AG09319 (cell line): ENCODE measurements around the gene PYGO1.

Source experiments
- DNase-seq: peaks from one replicate; pipeline ENCODE4 v3.0.0-alpha.2; 2010; ENCODE audit warnings: low read depth; ENCODE audit errors: extremely low read depth
- TF ChIP-seq, protein P1 (sequence below): IDR thresholded peaks from 2 replicates; pipeline ENCODE4 v1.5.1; 2011; ENCODE audit warnings: low read depth, mild to moderate bottlenecking, inconsistent platforms, low read length, moderate library complexity

PYGO1 gene

DNA sequence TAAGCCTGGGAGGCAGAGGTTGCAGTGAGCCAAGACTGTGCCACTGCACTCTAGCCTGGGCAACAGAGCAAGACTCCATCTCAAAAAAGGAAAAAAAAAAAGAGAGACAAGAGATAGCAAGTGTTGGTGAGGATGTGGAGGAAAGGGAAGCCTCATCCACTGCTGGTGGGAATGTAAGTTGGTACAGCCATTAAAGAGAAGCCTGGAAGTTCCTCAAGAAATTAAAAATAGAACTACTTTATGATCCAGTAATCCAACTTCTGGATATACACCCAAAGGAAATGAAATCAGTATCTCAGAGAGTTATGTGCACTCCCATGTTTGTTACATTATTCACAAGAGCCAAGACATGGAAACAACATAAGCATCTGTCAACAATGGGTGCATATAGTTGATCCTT lies 14.9 kb downstream of the PYGO1 start:
- no peak for DNase-seq
- TF ChIP-seq, protein P1, sequence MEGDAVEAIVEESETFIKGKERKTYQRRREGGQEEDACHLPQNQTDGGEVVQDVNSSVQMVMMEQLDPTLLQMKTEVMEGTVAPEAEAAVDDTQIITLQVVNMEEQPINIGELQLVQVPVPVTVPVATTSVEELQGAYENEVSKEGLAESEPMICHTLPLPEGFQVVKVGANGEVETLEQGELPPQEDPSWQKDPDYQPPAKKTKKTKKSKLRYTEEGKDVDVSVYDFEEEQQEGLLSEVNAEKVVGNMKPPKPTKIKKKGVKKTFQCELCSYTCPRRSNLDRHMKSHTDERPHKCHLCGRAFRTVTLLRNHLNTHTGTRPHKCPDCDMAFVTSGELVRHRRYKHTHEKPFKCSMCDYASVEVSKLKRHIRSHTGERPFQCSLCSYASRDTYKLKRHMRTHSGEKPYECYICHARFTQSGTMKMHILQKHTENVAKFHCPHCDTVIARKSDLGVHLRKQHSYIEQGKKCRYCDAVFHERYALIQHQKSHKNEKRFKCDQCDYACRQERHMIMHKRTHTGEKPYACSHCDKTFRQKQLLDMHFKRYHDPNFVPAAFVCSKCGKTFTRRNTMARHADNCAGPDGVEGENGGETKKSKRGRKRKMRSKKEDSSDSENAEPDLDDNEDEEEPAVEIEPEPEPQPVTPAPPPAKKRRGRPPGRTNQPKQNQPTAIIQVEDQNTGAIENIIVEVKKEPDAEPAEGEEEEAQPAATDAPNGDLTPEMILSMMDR: no peak

DNA sequence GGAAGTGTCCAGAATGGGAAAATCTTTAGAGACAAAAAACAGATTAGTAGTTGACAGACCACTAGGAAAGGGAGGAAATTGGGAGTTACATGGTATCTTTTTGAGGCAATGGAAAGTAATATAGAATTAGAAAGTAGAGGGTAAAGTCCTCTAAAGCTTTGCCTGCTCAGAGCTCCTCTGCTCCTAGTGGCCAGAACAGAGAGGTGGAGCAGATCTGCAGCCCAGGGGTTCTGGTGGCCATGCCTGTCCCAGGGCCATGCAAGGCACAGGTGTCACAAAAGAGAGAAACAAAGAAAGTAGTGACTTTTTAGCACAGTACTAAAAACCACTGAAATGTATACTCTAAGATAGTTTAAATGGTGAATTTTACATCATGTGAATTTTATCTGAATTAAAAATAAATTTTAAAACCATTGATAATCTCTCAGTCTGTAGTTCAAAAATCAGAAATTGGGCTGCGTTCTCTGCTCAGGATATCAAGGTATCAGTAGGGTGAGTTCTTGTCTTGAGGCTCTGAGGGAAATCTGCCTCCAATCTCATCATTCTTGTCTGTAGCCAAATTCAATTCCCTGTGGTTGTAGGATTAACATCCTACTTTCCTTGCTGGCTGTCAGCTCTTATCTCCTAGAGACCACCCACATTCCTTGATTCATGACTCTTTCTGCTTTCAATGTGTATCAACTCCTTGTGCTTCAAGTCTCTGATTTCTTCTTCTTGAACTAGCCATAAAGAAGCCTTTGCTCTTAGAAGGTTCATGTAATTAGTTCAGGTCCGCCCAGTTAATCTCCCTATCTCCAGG lies 23.6 kb downstream of the PYGO1 start:
- no peak for DNase-seq
- TF ChIP-seq, protein P1: no peak

DNA sequence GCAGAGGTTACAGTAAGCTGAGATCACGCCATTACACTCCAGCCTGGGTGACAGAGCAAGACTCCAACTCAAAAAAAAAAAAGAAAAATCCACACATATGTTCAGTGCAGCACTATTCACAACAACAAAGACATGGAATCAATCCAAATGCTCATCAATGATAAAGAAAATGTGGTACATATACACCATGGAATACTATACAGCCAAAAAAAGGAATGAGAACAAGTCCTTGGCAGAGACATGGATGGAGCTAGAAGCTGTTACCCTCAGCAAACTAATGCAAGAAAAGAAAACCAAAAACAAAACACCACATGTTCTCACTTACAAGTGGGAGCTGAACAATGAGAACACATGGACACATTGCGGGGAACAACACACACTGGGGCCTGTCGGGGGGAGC lies 25.5 kb downstream of the PYGO1 start:
- no peak for DNase-seq
- TF ChIP-seq, protein P1: no peak

DNA sequence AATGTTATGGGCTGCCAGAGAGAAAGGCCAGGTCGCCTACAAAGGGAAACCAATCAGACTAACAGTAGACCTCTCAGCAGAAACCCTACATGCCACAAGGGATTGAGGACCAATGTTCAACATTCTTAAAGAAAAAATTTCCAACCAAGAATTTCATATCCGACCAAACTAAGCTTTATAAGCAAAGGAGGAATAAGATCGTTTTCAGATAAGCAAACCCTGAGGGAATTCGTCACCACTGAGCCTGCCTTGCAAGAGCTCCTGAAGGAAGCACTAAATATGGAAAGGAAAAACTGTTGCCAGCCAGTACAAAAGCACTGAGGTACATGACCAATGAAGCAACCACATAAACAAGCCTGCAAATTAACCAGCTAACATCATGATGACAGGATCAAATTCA lies 33.1 kb downstream of the PYGO1 start:
- TF ChIP-seq, protein P1: no peak
- no peak for DNase-seq

DNA sequence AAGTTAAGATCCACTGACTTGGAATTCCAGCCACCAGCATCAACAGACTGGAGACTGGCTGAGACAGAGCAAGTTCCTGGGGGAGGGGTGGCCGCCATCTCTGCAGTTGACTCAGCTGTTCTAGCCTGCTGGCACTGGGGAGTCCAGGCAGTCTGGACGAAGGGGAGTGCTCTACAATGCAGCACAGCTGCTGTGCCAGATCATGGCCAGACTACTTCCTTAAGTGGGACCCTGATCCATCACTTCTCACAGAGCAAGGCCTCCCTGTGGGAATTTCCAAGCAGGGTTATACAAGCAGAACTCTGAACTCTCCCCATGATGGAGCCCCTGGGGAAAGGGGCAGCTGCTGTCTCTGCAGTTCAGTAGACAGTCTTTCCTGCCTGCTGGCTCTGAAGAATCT lies 35.2 kb downstream of the PYGO1 start:
- no peak for DNase-seq
- TF ChIP-seq, protein P1: no peak

DNA sequence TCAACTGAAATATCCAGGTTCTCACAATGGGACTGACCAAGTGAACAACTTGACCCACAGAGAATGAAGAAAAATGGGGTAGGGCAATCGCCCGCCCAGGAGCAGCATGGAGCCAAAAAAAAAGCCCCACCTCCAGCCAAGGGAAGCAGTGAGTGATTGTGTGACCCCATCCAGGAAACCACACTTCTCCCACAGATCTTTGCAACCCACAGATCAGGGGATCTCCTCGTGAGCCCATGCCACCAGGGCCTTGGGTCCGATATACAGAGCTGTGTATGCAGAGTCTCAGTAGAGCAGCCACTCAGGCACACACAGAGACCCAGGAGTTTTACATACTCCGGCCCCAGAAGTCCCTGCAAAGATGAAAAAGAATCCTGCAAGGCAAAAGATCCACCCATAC lies 35.7 kb downstream of the PYGO1 start:
- TF ChIP-seq, protein P1: no peak

DNA sequence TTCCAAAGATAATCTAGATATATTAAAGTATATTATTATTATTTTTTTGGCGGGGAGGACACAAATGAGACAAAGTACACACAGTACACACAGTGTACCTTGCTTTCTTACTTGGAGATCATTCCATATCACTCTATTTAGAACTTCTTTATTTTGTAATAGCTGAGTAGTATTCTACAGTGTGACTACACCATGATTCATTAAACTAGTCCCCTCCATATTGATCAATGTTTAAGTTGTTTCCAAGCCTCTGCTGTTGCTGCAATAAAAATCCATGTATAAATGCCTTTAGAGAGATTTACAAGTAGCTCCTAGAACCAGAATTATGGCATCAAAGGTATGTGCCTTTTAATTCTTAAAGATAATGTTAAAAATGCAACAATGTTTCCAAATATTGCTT lies 38.8 kb downstream of the PYGO1 start:
- DNase-seq: no peak
- TF ChIP-seq, protein P1: no peak

More for the DNA sequence above, 35.7 kb downstream of the PYGO1 start:
- DNase-seq: no peak
